Heart left ventricle (tissue), 13 donors: ENCODE results near the gene C1QBP.

ENCODE experiments used
- POLR2A ChIP-seq, 2 donors: fragments of 450-650 bp; IDR thresholded peaks; one replicate each; pipeline ENCODE4 v1.6.1; 2017; ENCODE audit warnings: antibody characterized with exemption in 2 of 2, mild to moderate bottlenecking in 2 of 2, moderate library complexity in 2 of 2
- TF ChIP-seq, protein P1 (sequence below), 12 donors: fragments of 200-600 bp; sonication (generic) in 4 of 12; IDR thresholded peaks; one replicate each; pipeline versions ENCODE4 v1.5.0 to v1.8.0; 2018 to 2022; ENCODE audit warnings: antibody characterized with exemption in 12 of 12, mild to moderate bottlenecking in 5 of 12
- donor health status: ischemic (EF 13 %, LVEDD 7.1; RV severe dilation, severe dysfunction).
- donor health status: DM: no; HTN: yes; CAD: no.
- donor health status: DM: no; HTN: no; CAD: no.
- donor health status: ischemic (EF 25% LVEDD 6.9; RV normal size, moderate dysfunction).
- donor health status: ischemic (EF 25% LVEDD 5.7; RV mildly dilated, moderate dysfunction).
- donor health status: ischemic (EF 35%, LVEDD 5.7; RV mildly dilated, moderate dysfunction).
- donor health status: nonischemic (EF 11% LVEDD 7.7; RV severe dilation, severe dysfunction).
- donor health status: DM: yes; HTN: yes; CAD: no.
- donor health status: PGD.
- donor health status: ischemic (EF 29% LVEDD 5.4; RV normal size, mild dysfunction).
- donor health status: nonischemic (EF 23%, LVEDD 6.1; RV moderate dilation, normal function).

GRCh38 chr17:5466295-5466694, 27.3 kb upstream of the C1QBP start:
- TF ChIP-seq, protein P1, sequence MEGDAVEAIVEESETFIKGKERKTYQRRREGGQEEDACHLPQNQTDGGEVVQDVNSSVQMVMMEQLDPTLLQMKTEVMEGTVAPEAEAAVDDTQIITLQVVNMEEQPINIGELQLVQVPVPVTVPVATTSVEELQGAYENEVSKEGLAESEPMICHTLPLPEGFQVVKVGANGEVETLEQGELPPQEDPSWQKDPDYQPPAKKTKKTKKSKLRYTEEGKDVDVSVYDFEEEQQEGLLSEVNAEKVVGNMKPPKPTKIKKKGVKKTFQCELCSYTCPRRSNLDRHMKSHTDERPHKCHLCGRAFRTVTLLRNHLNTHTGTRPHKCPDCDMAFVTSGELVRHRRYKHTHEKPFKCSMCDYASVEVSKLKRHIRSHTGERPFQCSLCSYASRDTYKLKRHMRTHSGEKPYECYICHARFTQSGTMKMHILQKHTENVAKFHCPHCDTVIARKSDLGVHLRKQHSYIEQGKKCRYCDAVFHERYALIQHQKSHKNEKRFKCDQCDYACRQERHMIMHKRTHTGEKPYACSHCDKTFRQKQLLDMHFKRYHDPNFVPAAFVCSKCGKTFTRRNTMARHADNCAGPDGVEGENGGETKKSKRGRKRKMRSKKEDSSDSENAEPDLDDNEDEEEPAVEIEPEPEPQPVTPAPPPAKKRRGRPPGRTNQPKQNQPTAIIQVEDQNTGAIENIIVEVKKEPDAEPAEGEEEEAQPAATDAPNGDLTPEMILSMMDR (IDR thresholded peaks at IDR 0.05) = no peak
- TF ChIP-seq POLR2A (IDR thresholded peaks at IDR 0.05) = no peak
